ENCODE data around the gene P2RY13.

The P2RY13 gene

DNA sequence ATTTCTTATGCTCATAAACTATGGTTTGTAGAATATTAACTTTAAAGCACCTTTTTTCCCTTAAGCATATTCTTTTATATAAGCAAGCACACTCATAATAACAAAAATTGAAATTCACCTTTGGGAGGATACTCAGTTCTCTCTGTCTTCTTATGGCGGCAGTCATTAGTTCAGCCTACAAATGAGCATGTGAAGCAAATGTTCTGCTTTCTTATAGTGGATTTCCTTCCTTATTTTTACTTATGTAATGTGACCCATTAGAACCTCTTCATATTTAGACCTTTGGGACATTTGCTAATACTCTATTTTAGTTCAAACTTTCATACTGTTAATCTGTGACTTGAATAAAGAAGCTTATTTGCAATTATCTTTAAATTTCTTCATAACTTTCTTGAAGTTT is at the start of gene P2RY13:
Gene P2RY13 (minus strand): TSS at position 187 of the 400 bp plus-strand sequence. CDS start 21 bp downstream, at position 166.
- no peak for DNase-seq

DNA sequence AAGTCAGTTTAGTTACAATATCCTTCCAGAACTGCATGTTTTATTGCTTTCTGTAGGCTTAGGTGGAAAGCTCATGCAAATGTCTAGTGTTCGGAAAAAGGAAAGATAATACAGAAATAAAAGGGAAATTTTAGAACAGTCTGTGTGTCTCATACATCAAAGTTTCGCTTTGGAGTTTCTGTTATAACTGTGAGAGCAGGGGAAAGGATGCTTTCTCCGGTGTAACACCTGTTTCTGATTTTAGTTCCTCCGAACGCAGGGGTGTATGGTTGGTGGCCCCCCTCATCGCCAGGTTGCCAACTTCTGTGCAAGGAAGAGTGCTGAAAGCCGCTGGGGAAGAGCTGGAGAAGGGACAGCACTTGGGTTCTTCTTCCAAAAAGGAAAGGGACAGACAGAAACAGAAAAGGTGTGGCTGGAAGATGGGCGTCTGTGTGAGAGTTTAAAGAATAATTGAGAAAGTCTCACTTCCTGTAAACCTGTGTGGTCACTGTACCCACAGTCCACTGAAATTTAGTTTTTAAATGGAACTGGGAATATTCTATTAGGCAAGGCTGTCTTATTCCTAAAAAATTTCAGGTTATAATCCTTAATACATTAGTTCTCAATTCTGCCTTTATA is 48.5 kb upstream of the P2RY13 start:
- DNase-seq: no peak

DNA sequence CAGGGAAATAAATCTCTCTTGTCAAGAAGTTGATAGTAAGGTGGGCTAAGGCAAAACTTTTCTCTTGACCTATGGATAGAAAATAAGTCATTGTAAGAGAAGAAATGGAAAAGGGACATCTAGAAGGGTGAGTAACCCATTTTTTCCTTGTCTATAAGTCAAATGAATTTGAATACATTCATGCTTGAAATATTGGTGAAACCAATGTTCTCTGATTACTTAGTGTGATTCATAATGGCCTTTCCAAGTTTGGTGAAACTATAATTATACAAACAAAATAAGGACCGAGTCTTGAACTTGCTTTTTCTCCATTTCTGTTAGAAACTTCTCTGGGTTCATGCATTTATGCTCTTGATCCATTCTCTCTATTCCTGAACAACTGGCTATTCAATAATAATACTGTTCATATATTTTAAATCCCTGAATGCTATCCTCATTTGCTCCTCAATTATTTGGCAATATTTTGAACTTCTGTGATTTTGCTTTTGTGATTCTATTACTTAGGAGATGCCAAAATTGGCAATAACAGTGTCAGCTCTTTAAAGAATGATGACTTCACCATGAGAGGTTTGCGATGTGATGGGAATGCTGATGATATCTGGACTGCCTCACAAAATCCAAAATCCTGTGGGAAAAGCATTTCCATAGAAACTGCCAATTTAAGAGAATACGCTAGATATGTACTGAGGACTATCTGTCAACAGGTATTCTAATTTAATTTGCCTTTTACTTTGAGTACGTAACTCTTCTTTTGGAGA is 42.9 kb upstream of the P2RY13 start:
- DNase-seq: no peak

DNA sequence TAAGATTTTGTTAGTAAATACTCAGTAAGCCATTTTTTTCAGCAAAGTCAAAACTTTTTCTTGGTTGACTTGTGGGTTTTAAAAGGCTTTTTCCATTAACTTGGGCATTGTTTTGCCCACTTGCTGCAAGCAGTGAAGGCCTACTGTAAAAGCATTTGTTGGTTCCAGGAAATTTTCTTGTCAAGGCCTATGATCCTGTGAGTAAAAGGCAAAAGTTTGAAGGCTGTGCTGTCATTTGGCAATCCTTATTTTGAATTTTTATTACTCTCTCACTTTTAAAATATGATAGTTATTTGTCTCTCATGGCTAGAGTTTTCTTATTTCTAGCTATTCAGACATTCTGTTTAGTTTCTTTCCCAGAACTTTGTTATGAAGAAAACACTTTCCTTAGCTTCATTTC is 42.2 kb upstream of the P2RY13 start:
- no peak for DNase-seq

DNA sequence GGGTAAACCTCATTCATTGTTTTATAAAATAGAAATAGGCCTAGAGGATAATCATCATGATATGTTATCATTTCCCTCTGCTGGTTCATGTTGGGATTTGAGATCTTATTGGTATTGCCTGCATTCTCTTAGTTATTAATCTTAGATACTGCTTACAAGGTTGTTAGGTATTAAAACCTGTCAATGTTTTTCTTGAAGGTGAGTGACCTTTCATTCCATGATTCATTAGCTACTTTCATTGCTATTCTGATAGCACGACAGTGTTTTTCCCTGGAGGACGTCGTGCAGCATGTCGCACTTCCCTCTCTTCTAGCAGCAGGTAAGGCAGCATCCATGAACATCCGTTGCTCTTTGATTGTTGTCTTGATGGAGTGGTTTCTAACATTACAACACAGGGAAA is 38.1 kb upstream of the P2RY13 start:
- peak; percentile 11 for DNase-seq

DNA sequence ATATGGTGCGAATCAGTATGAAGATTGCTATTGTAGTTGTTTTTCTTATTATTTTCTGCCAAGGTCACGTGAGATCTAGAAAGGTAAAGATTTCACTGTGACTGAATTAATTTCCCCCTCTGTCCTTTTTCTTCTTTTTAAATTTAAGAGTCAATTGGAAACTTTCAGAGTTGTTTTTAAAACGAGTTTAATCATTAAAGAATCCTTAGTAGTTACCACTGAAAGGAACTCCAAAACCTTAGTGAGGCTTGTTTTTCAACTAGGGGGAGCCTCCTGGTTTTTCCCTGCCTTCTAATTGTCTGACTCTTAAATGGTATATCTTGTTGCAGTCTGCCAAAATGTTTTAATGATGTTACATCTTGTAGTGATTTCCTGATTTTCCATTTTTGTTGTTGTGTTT is 37.6 kb upstream of the P2RY13 start:
- DNase-seq: no peak

DNA sequence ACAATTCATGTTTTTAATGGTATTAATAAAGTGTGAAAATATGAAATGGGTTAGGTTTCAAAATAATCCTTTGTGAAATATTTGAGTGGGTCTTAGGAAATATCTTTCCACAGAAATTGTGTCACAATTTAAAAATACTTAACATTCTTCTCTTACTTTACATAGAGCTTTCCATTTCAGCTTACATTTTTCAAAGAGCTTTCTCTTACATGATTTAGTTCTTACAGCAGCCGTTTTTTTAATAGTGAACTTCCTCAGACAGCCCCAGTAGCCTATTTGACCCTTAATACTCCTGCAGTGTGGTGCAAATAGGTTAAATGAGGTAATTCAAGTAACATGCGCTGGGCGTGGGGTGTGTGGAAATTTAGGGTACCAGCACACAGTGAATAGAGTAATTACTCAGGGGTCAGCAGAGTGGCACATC is 33.4 kb upstream of the P2RY13 start:
- DNase-seq: no peak

DNA sequence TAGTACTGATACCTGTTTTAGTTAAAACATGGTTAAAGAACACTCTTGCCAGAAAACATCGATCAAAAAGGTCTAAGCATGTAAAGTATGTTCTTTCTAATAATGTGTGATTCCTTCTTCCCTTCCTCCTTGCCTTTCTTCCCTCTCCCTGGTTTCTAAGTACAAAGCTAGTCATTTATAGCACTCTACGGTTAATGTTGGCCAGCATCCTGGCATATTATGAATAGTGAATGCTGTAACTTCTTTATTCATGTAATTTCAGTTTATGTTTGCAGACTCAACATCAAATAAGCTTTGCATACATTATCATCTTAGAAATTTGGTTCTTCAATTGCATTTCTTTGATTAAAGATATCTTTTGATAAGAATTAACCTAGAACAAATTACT is 28.1 kb upstream of the P2RY13 start:
- DNase-seq: no peak

DNA sequence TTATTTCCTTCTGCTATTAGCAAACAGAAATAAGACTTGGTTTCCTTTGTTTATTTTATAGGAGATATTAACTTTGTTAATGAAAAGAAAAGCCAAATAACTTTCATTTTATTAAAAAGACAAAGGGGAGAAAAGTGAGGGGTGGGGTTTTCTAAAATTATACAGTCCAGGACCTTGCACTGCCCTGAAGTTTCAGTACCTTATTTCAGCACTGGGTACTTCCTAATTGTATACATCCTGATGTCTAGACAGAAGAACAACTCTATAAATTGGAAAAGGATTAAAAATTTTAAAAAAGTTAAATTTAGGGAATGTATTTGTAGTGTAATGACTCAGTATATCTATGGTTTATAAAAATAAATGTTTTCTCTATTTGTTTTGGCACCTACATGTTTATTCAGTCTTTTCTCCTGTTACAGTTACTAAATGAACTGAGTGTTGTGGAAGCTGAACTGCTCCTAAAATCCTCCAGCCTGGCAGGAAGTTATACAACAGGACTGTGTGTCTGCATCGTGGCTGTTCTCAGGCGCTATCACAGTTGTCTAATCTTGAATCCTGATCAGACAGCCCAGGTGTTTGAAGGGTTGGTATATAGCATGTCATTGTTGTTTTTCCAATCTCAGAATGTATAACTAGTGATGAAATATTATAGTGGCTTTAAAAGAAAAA is 27.6 kb upstream of the P2RY13 start:
- no peak for DNase-seq

DNA sequence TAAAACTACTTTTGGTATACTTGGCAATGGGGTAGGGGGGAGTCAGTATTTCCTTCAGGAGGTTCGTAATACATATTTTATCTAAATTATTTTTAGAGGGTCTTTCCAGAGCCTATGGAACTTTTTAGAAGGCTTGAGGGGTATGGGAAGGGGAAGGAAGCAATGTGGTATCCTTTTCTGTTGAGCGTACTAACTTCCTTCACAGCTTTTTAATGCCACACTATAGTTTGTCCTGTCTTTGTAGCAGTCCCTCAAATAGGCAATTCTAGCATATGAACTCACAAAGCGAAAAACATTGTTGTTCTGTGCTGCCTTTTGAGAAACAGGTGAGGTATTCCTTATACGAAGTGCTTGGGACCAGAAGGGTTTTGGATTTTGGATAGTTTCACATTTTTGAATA is 22.3 kb upstream of the P2RY13 start:
- no peak for DNase-seq

DNA sequence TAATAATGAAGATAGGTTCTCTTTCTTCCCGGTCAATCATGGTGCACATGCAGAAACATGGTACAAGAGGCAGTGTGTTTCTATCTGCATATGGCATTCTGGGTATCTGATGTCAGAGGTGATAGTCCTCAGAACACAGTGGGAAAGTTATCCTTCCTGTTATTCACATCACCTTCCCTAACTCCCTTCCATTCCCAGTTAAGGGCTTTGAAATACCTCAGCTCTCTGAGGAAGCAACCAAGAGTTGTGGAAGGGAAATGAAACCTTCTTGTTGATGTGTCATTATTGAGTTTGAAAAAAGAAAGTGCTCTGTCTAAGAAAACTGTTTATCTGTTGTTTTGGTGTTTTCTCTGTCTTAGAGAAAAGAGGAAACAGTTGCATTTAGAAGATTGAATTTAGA is 21.9 kb upstream of the P2RY13 start:
- DNase-seq: no peak

DNA sequence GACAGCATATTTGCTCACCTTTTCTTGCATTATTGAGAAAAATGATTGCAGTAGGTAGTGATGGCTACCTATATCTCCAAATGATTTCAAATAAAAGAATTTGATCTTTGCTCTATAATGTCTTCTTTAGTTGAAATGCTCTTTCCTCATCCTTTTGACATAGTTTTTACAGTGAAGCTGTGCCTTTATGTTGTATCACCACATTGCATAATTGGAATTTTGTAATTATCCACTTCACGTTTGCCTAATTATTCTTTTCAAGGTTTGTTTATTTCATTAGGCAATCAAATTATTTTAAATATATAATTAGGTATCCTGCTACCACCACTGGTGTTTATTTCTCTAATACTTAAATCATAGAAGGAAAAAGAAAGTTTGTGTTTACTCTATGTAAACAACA is 21.3 kb upstream of the P2RY13 start:
- no peak for DNase-seq

DNA sequence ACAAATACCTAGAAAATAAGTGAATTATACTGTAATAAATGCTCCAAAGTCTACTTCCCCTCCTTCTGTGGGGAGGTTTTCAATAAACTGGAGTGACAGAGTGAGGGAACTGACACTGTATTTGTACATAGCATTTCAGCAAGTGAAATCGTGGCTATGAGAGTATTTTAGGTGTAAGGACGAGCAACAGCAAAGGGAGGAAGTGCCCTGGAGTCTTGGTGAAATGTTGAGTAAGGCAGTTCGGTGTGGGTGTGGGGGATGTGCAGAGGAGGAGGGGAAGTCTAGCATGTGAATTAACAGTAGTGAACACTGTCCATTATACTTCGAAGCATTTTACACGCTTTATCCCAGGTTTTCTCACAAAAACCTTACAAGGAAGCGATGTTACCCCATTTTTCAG is 18.1 kb upstream of the P2RY13 start:
- no peak for DNase-seq

DNA sequence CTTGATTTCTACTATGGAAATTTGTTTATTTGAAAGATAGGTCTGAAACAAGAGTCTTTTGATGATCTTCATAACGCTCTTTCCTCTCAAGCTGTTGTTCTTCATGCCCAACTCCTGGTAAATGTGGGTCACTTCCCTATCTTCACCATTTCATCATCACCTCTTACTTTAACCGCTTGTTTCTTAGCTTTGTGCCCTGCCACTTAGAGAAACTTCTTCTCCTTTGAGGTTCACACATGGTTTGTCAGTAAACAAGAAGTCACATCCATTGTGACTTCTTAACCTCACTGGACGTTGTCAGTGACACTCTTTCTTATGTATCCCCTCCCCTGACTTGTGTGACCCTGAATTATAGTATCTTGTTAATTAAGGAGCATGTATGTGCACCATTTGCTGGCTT is 16.9 kb upstream of the P2RY13 start:
- DNase-seq: no peak

DNA sequence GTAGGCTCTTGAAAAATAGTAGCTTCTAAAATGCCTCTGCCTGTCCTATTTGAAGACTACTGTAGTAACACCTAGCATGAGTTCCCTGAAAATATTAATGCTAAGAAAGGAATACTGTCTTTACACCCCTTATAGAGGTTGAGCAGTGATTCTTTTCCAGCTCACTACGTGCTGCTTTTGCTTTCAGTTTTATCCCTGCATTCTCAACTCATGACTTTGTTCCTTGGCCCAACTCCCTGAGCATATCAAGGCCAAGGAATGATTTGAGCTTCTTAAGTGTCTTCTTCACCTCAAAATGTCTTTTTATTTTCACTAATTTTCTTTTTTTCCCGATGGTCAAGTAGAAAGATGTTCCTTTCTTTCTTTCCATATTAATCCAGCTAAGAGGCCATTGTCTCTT is 16.5 kb upstream of the P2RY13 start:
- DNase-seq: peak; percentile 32

DNA sequence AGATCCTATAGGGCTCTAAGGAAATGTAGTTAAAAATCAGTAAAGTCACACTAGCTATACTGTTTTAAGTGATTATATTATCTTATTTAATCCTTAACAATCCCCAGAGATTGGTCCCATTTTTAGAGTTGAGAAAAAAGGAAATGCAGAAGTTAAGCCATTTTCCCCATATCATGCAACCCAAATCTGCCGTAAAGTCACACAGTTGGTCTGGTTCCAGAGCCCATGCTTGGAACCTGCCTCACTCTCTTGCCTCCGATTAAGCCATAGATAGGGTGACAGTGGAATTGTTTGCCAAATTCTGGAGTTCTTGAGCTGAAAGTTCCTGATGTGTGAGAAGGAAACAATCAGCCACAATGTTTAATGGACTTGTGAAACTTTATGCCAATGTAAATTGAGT is 2.3 kb upstream of the P2RY13 start:
- DNase-seq: no peak

DNA sequence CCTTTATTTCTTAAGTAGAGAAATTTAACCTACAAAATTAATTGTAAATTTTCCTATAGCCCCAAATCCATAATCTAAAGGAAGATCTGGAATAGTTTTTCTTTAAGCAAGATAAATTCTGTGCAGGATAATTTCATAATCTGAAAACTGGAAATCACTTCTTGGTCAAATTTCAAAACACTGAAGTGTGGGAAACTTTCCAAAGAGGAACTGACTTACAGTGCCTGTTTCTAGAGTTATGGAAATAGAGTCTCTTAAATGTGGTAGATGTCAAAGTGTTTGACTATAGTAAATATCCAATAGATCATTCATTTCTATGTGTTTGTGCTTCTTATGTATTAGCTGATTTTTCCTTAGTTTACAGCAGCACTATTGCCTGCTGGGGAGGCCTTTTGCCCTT is 1.6 kb upstream of the P2RY13 start:
- no peak for DNase-seq

DNA sequence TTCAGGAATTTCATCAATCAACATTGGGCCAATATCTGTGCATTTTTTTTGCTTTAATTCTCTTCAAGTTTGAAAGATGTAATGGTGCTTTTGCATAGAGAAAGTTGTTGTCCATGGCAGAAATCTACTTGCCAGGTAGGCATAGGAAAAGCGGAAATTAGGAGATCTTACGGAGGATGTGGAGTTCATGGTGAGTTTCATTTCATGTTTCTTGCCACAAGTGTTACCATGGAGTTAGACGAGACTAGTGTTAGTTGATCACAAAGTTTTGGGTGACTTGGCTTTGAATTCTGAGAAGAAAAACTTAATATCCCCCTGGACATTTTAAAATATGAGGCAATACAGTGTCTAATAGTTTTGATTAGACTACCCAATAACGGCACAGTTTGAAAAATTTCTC is 1.0 kb upstream of the P2RY13 start:
- DNase-seq: no peak

DNA sequence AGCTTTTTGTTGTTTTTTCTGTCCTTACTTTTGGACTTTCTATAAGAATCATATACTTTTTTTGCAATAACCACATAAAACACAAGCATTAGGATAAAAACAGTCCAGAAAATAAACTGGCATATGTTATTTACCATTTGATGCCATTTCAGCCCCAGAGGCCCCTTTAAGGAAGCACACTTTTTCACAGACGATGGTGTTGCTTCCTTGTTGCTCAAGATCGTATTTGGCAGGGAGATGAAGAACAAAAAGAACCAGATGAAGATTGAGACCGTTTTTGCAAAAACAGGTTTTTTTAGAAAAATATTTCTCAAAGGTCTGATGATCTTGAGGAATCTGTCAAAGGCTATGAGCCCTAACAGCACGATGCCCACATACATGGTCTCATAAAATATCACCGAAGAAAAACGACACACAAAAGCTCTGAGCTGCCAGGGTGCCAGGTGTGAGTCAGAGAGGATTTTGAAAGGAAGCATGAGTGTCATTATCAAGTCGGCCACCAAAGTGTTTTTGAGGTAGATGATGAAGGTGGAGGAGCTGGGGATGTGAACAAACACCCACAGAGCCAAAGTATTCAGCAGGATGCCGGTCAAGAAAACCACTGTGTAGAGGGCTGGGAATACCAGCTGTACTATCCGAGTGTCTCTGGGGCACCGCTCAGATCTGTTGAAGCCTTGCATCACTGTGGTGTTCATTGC is 902 bp downstream of the P2RY13 start:
- DNase-seq: peak; percentile 35

DNA sequence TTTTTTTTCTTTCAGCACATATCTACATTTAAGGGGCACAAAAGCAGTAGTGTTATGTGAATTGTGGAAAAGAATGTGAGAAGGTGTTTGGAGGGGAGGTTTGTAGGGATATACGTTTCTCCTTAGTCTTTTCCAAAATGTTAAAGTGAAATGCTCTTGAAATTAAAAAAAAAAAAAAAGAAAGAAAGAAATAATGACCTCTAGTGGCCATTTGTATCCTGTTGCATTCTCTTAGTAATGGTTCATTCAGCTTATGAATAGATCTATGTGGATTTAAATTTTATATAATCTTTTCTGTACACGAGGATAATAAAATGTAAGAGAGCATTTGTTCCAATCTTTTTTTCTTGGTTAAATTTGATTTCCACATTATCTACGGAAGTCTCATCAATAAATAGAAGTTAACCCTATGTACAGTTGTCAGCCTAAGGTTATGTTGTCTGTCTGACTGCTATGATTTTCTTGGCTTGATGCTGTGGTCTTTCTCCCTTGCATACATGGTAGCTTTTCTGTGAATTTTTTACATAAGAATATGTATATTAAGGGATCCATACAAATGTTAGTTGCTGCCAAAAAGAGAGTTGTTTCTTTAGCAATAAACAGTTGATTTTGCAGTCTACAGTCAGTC is 1.7 kb downstream of the P2RY13 start:
- peak; percentile 23 for DNase-seq

DNA sequence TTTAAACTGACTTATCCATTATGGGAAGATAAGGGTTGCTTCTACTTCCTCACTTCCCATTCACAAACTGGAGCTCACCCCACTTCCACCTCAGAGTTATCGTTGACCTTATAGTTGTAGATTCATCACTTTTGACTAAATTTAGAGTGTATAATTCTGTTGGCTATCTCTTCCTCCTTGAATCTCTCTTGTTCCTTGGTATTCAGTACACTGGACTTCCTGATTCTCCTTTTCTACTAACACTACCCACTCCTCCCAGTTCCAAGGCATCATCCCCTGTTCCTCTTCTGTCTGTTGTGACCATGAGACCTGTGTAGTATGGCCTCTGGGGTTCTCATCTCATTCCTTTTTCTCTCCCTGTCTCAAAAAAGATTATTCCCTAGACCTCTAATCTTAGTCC is 6.8 kb downstream of the P2RY13 start:
- no peak for DNase-seq

DNA sequence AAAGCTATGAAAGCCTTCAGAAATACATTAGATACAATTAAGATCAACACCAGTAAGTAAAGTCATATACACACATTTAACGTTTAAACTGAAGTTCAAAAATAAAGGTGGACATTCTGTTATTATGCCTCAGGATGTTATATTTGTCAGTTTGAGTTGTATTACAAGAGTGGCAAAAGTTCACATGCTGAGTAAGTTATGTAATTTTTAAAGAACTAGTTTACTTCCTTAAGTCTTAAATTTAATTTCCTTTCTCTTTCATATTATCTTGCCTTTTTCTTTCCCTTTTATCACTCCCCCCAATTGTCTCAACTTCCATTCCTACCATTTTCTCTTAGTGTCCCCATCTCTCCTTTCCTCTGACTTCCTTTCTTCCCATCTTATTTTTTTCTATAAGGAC is 7.8 kb downstream of the P2RY13 start:
- DNase-seq: no peak

DNA sequence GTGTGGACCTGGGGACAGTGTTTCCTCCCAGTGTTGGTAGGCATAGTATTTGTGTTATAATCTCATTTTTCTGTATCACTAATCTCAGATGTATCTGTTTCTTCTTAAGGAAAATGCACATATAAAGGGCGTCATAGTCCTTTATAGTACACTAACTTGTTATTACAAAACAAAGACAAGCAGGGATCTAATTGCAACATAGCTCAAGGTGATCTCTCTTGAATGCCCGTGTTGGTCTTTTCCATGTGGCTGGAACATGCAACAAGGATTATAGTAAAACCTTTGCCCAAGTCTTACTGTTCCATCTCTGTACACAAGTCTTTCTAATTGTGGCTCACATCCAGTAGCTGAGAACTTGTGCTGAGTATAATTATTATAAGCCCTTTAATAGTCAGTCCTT is 9.2 kb downstream of the P2RY13 start:
- no peak for DNase-seq

Measured in kidney glomerular epithelial cell (primary cell).